SU-DHL-6 (cell line): ENCODE data around the gene MGAT2.
A peak's percentile ranks its signal among the peaks of the same experiment; 100 is the strongest.

Experiments
- H2AFZ ChIP-seq: fragments of 200-600 bp; sonication (generic); 2 replicates; pipeline ENCODE4 v1.6.1; 2014; ENCODE audit warnings: low read depth, mild to moderate bottlenecking, moderate library complexity, mixed read lengths, antibody characterized with exemption, low read length; ENCODE audit not compliant: severe bottlenecking
- H3F3A ChIP-seq: fragments of 200-600 bp; shearing (Covaris generic); 2 replicates; pipeline ENCODE4 v1.6.0; 2016; ENCODE audit warnings: antibody characterized with exemption, mild to moderate bottlenecking; ENCODE audit not compliant: insufficient read depth
- H3K27ac ChIP-seq: fragments of 200-600 bp; sonication (generic); 2 replicates; pipeline ENCODE4 v1.5.1; 2016; ENCODE audit warnings: low read depth, mild to moderate bottlenecking, low read length, moderate library complexity, mixed read lengths
- H3K27me3 ChIP-seq: fragments of 200-600 bp; sonication (generic), shearing (Covaris generic); 2 replicates; pipeline ENCODE4 v1.6.0; 2014; ENCODE audit warnings: mild to moderate bottlenecking, low read length
- H3K36me3 ChIP-seq: fragments of 200-600 bp; sonication (generic); 2 replicates; pipeline ENCODE4 v1.6.1; 2014; ENCODE audit warnings: mild to moderate bottlenecking, low read length, mixed read lengths
- H3K4me2 ChIP-seq: fragments of 300-600, 200-600 bp; shearing (Covaris generic), sonication (generic); 2 replicates; pipeline ENCODE4 v1.6.0; 2014; ENCODE audit warnings: low read length, low read depth, mild to moderate bottlenecking; ENCODE audit not compliant: poor library complexity, severe bottlenecking
- H3K4me3 ChIP-seq: fragments of 200-600 bp; sonication (generic); 2 replicates; pipeline ENCODE4 v1.5.1; 2014; ENCODE audit warnings: antibody characterized with exemption, low read length, mild to moderate bottlenecking, mixed read lengths; ENCODE audit not compliant: insufficient read depth, poor library complexity, severe bottlenecking
- H3K79me2 ChIP-seq: fragments of 200-600 bp; sonication (generic); 2 replicates; pipeline ENCODE4 v1.6.1; 2014; ENCODE audit warnings: mild to moderate bottlenecking, low read length, moderate library complexity; ENCODE audit not compliant: insufficient read depth
- H3K9ac ChIP-seq: fragments of 200-600 bp; sonication (generic); 2 replicates; pipeline ENCODE4 v1.7.0; 2014; ENCODE audit warnings: mild to moderate bottlenecking, low read length
- H3K9me2 ChIP-seq: fragments of 200-600 bp; sonication (generic); replicated peaks from 2 replicates; pipeline ENCODE4 v1.6.1; 2014; ENCODE audit warnings: low read length; ENCODE audit not compliant: insufficient read depth
- H3K9me3 ChIP-seq: fragments of 200-600 bp; sonication (generic); 2 replicates; pipeline ENCODE4 v1.6.1; 2014; ENCODE audit warnings: low read length, mixed read lengths; ENCODE audit not compliant: insufficient read depth
- H4K20me1 ChIP-seq: fragments of 200-600 bp; sonication (generic); 2 replicates; pipeline ENCODE4 v1.6.1; 2014; ENCODE audit warnings: low read depth, mild to moderate bottlenecking, antibody characterized with exemption, low read length, moderate library complexity, mixed read lengths
- EZH2phosphoT487 ChIP-seq: fragments of 200-600 bp; sonication (generic), shearing (Covaris generic); conservative IDR thresholded peaks from 2 replicates; pipeline ENCODE4 v1.6.1; 2018; ENCODE audit warnings: mild to moderate bottlenecking, antibody characterized with exemption, low read length, moderate library complexity, mixed read lengths
- TF ChIP-seq, protein P1 (sequence below): fragments of 200-600 bp; sonication (generic); IDR thresholded peaks from one replicate; pipeline ENCODE4 v1.5.1; 2017; ENCODE audit warnings: antibody characterized with exemption, mild to moderate bottlenecking, low read length, moderate library complexity; ENCODE audit not compliant: insufficient read depth, poor library complexity, severe bottlenecking

Gene MGAT2

DNA sequence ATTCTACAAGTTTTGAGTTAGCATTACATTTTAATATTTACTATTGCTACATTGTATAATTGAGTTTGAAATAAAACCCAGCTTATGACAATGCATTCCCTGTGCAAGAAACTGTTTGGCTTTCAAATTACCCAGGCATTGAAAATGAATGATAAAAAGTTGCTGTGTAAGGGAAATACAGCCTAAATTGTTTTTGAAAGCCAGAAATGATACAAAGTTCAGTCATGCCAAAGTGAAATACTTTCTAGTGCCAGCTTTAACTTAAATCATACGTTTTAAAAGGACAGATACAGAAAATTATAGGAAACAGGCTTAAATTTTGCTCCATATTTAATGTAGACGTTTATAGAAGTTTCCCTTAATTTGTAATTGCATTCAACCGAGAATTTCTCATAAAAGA is 2.8 kb downstream of the MGAT2 start:
- H3K36me3 ChIP-seq: peaks cover 16% of the 10 kb centered on the region
- H3K9me3 ChIP-seq: no peaks in the 10 kb centered on the region
- H3K9ac ChIP-seq: peak overlapping the region; percentile 90
- H3K9me2 ChIP-seq: no peaks in the 10 kb centered on the region
- peaks cover 35% of the 10 kb centered on the region for H4K20me1 ChIP-seq
- H3K27me3 ChIP-seq: no peaks in the 10 kb centered on the region
- peak overlapping the region; percentile 83 for H3K4me2 ChIP-seq
- no peak for TF ChIP-seq EZH2phosphoT487
- TF ChIP-seq, protein P1, sequence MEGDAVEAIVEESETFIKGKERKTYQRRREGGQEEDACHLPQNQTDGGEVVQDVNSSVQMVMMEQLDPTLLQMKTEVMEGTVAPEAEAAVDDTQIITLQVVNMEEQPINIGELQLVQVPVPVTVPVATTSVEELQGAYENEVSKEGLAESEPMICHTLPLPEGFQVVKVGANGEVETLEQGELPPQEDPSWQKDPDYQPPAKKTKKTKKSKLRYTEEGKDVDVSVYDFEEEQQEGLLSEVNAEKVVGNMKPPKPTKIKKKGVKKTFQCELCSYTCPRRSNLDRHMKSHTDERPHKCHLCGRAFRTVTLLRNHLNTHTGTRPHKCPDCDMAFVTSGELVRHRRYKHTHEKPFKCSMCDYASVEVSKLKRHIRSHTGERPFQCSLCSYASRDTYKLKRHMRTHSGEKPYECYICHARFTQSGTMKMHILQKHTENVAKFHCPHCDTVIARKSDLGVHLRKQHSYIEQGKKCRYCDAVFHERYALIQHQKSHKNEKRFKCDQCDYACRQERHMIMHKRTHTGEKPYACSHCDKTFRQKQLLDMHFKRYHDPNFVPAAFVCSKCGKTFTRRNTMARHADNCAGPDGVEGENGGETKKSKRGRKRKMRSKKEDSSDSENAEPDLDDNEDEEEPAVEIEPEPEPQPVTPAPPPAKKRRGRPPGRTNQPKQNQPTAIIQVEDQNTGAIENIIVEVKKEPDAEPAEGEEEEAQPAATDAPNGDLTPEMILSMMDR: no peak
- peaks cover 92% of the 10 kb centered on the region for H3K79me2 ChIP-seq
- peak overlapping the region; percentile 78 for H3K4me3 ChIP-seq
- peak overlapping the region; percentile 28 for H3K27ac ChIP-seq
- no peak overlapping the region for H2AFZ ChIP-seq
- H3F3A ChIP-seq: peaks cover 41% of the 10 kb centered on the region

- Histone ChIP-seq H3K79me2 (peaks cover 86% of the 10 kb centered on the region), H3K27ac (peak overlapping the region; percentile 28), H3F3A (peaks cover 48% of the 10 kb centered on the region), H3K9me2 (no peaks in the 10 kb centered on the region), H4K20me1 (peaks cover 35% of the 10 kb centered on the region), H3K36me3 (peaks cover 14% of the 10 kb centered on the region), H3K27me3 (no peaks in the 10 kb centered on the region), H2AFZ (no peak overlapping the region), H3K9me3 (no peaks in the 10 kb centered on the region), H3K4me2 (peak overlapping the region; percentile 83), H3K9ac (peak overlapping the region; percentile 90), H3K4me3 (peak overlapping the region; percentile 78)
- TF ChIP-seq, protein P1: no peak
- TF ChIP-seq EZH2phosphoT487: no peak
Measured at GRCh38 chr14:49623941-49624839, 3.6 kb downstream of the MGAT2 start.

- H3K36me3 ChIP-seq: peaks cover 10% of the 10 kb centered on the region
- H4K20me1 ChIP-seq: peaks cover 11% of the 10 kb centered on the region
- H3K27ac ChIP-seq: peak overlapping the region; percentile 90
- H3K9ac ChIP-seq: peak overlapping the region; percentile 93
- H3K4me2 ChIP-seq: peak overlapping the region; percentile 99
- H3K9me2 ChIP-seq: no peaks in the 10 kb centered on the region
- no peaks in the 10 kb centered on the region for H3K9me3 ChIP-seq
- H3K4me3 ChIP-seq: peak overlapping the region; percentile 79
- H3K27me3 ChIP-seq: no peaks in the 10 kb centered on the region
- peaks cover 23% of the 10 kb centered on the region for H3F3A ChIP-seq
- H2AFZ ChIP-seq: peak overlapping the region; percentile 80
- H3K79me2 ChIP-seq: peaks cover 88% of the 10 kb centered on the region
- TF ChIP-seq EZH2phosphoT487: no peak
- TF ChIP-seq, protein P1: peak; percentile 83
Measured at GRCh38 chr14:49633640-49634546, 13.3 kb downstream of the MGAT2 start.
